SHP77 (cell line): Measurements from ENCODE around the gene SYT1.

Experiments
- DNase-seq, 2 experiments: peaks; one replicate each; lab custom pipeline; 2025; lab: John Stamatoyannopoulos, UW

SYT1 gene

GRCh38 chr12:79057540-79057939 is 193.0 kb downstream of the SYT1 start:
- DNase-seq = no peak

GRCh38 chr12:79058342-79058741 is 193.8 kb downstream of the SYT1 start:
- no peak for DNase-seq

- no peak for DNase-seq
Observed at GRCh38 chr12:79059557-79059956, 195.0 kb downstream of the SYT1 start.

GRCh38 chr12:79063258-79063657 is 198.7 kb downstream of the SYT1 start:
- DNase-seq = no peak

- DNase-seq = no peak
Observed at GRCh38 chr12:79067977-79068376, 203.4 kb downstream of the SYT1 start.

GRCh38 chr12:79069009-79069408 is 204.4 kb downstream of the SYT1 start:
- no peak for DNase-seq

- no peak for DNase-seq
Observed at GRCh38 chr12:79071498-79071897, 206.9 kb downstream of the SYT1 start.

- no peak for DNase-seq
Observed at GRCh38 chr12:79073506-79073905, 208.9 kb downstream of the SYT1 start.

- no peak for DNase-seq
Observed at GRCh38 chr12:79082595-79082994, 218.0 kb downstream of the SYT1 start.

GRCh38 chr12:79083181-79083580 is 218.6 kb downstream of the SYT1 start:
- peak; percentile 29 to 53 for DNase-seq

- DNase-seq = no peak
Observed at GRCh38 chr12:79085106-79085682, 220.6 kb downstream of the SYT1 start.

GRCh38 chr12:79086541-79087296 is 222.1 kb downstream of the SYT1 start:
- DNase-seq = no peak

GRCh38 chr12:79098530-79098929 is 234.0 kb downstream of the SYT1 start:
- DNase-seq = no peak

- DNase-seq = no peak
Observed at GRCh38 chr12:79108962-79109361, 244.4 kb downstream of the SYT1 start.

GRCh38 chr12:79114896-79115295 is 250.3 kb downstream of the SYT1 start:
- DNase-seq = no peak

GRCh38 chr12:79115743-79116142 is 251.2 kb downstream of the SYT1 start:
- no peak for DNase-seq

- DNase-seq = no peak
Observed at GRCh38 chr12:79119796-79120195, 255.2 kb downstream of the SYT1 start.

- no peak for DNase-seq
Observed at GRCh38 chr12:79121486-79121885, 256.9 kb downstream of the SYT1 start.

GRCh38 chr12:79124385-79124784 is 259.8 kb downstream of the SYT1 start:
- DNase-seq = no peak

GRCh38 chr12:79125358-79125757 is 260.8 kb downstream of the SYT1 start:
- no peak for DNase-seq

GRCh38 chr12:79127271-79127751 is 262.7 kb downstream of the SYT1 start:
- DNase-seq = no peak

GRCh38 chr12:79128956-79129355 is 264.4 kb downstream of the SYT1 start:
- DNase-seq = no peak

- no peak for DNase-seq
Observed at GRCh38 chr12:79138872-79139271, 274.3 kb downstream of the SYT1 start.

- DNase-seq = no peak
Observed at GRCh38 chr12:79140711-79141110, 276.1 kb downstream of the SYT1 start.
